Measurements from ENCODE around the gene MRPL10. TPM values are rescaled to one million over a fixed set of nuclear protein-coding genes. Genes with fewer than 3 reads are reported as not detected.

The MRPL10 gene
- total RNA-seq, 1 experiment from 2014 or later: 63.8 TPM

- CTCF ChIA-PET: no interaction called here
- intact Hi-C loops (cut with micrococcal nuclease; ENCODE audit: unreplicated experiment): loop anchor here (5.0 kb wide), 1 partner anchor 858 kb away; no protein-coding TSS in a partner anchor
Measured at GRCh38 chr17:47800686-47801085, 30.7 kb downstream of the MRPL10 start.

GRCh38 chr17:47797797-47798196, 33.5 kb downstream of the MRPL10 start:
- CTCF ChIA-PET: no interaction called here
- TF ChIP-seq EZH2 (IDR thresholded peaks at IDR 0.05; ENCODE audit: low read depth): no peak
- no peak for TF ChIP-seq CTCF (conservative IDR thresholded peaks at IDR 0.05)

More at GRCh38 chr17:47800686-47801085, 30.7 kb downstream of the MRPL10 start:
- Histone ChIP-seq H3F3A (ENCODE audit: insufficient read depth, low read depth) (0 out of 2 replicates have a peak, but pooled peaks cover 3% of the 10 kb centered on the region), H3K4me2 (no peak overlapping the region), H3K27me3 (ENCODE audit: insufficient read depth, low read depth) (peaks cover 18% of the 10 kb centered on the region), H3K4me3 (no peak overlapping the region), H3K4me1 (replicated peaks; ENCODE audit: insufficient read depth) (no peaks in the 10 kb centered on the region), H3K9me2 (ENCODE audit: insufficient read depth) (no peaks in the 10 kb centered on the region), H2AFZ (no peak overlapping the region), H3K79me2 (ENCODE audit: low read depth) (no peaks in the 10 kb centered on the region), H4K20me1 (ENCODE audit: insufficient read depth) (no peaks in the 10 kb centered on the region), H3K36me3 (ENCODE audit: low read depth) (no peaks in the 10 kb centered on the region), H3K9me3 (ENCODE audit: insufficient read depth, low read depth) (no peaks in the 10 kb centered on the region), H3K27ac (no peak overlapping the region)
- POLR2A ChIA-PET (ENCODE audit: unreplicated experiment): no interaction called here
- no peak for TF ChIP-seq CTCF (conservative IDR thresholded peaks at IDR 0.05)
- TF ChIP-seq EZH2 (IDR thresholded peaks at IDR 0.05; ENCODE audit: low read depth): no peak
- BruUV-seq (replicated peaks): no TSS peak
- no peak for DNase-seq

GRCh38 chr17:47792979-47793378, 38.4 kb downstream of the MRPL10 start:
- TF ChIP-seq CTCF (conservative IDR thresholded peaks at IDR 0.05) (no peak), EZH2 (IDR thresholded peaks at IDR 0.05; ENCODE audit: low read depth) (no peak)
- ChIA-PET CTCF (no interaction called here), POLR2A (ENCODE audit: unreplicated experiment) (no interaction called here)

More at GRCh38 chr17:47797797-47798196, 33.5 kb downstream of the MRPL10 start:
- Histone ChIP-seq H2AFZ (no peak overlapping the region), H3K36me3 (ENCODE audit: low read depth) (no peaks in the 10 kb centered on the region), H3F3A (ENCODE audit: insufficient read depth, low read depth) (0 out of 2 replicates have a peak, but pooled peaks cover under 1% of the 10 kb centered on the region), H3K79me2 (ENCODE audit: low read depth) (no peaks in the 10 kb centered on the region), H3K27ac (no peak overlapping the region), H3K9me2 (ENCODE audit: insufficient read depth) (no peaks in the 10 kb centered on the region), H3K4me1 (replicated peaks; ENCODE audit: insufficient read depth) (no peaks in the 10 kb centered on the region), H3K27me3 (ENCODE audit: insufficient read depth, low read depth) (peaks cover 47% of the 10 kb centered on the region), H4K20me1 (ENCODE audit: insufficient read depth) (no peaks in the 10 kb centered on the region; the same call in 1 of the 2 replicates), H3K9me3 (ENCODE audit: insufficient read depth, low read depth) (no peaks in the 10 kb centered on the region), H3K4me2 (no peak overlapping the region), H3K4me3 (no peak overlapping the region)
- BruUV-seq (replicated peaks): no TSS peak
- POLR2A ChIA-PET (ENCODE audit: unreplicated experiment): no interaction called here
- intact Hi-C loops (cut with micrococcal nuclease; ENCODE audit: unreplicated experiment): loop anchor here (2.0 kb wide), 1 partner anchor 33 kb away; no protein-coding TSS in a partner anchor
- DNase-seq: no peak

More at GRCh38 chr17:47792979-47793378, 38.4 kb downstream of the MRPL10 start:
- intact Hi-C loops (cut with micrococcal nuclease; ENCODE audit: unreplicated experiment): no loop called here
- H3K27me3 ChIP-seq (ENCODE audit: insufficient read depth, low read depth): peaks cover 92% of the 10 kb centered on the region
- H2AFZ ChIP-seq: no peak overlapping the region
- no TSS peak for BruUV-seq (replicated peaks)
- H3K27ac ChIP-seq: no peak overlapping the region
- no peaks in the 10 kb centered on the region for H3K79me2 ChIP-seq (ENCODE audit: low read depth)
- no peaks in the 10 kb centered on the region; the same call in 1 of the 2 replicates for H4K20me1 ChIP-seq (ENCODE audit: insufficient read depth)
- no peak overlapping the region for H3K4me3 ChIP-seq
- no peaks in the 10 kb centered on the region for H3K4me1 ChIP-seq (replicated peaks; ENCODE audit: insufficient read depth)
- H3F3A ChIP-seq (ENCODE audit: insufficient read depth, low read depth): no peaks in the 10 kb centered on the region
- no peak overlapping the region for H3K4me2 ChIP-seq
- H3K36me3 ChIP-seq (ENCODE audit: low read depth): no peaks in the 10 kb centered on the region
- H3K9me2 ChIP-seq (ENCODE audit: insufficient read depth): no peaks in the 10 kb centered on the region
- H3K9me3 ChIP-seq (ENCODE audit: insufficient read depth, low read depth): no peaks in the 10 kb centered on the region
- no peak for DNase-seq

Data from PC-9 (cell line).